Effector CD8-positive, alpha-beta T cell (primary cell): ENCODE data around the gene SLC11A1.

ENCODE experiments used
- DNase-seq: peaks from one replicate; lab custom pipeline; 2025; lab: John Stamatoyannopoulos, UW

The SLC11A1 gene

DNA sequence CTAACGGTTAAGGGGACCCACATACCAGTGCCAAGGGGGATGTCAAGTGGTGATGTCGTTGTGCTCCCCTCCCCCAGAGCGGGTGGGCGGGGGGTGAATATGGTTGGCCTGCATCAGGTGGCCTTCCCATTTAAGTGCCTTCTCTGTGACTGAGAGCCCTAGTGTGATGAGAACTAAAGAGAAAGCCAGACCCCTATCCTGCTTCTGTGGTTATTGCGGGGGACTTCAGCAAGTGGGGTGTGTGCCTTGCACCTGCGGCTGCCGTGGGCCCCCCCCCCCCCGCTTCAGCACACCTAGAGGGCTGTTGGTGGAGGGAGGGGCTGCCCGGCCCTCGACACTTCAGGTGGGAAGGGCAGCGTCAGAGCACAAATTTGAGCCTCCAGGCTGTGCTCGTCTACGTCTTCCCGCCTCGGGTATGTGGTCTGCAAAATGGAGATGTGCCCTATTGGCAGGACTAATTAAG, 23.7 kb downstream of the SLC11A1 start:
- DNase-seq, result no peak

- peak; percentile 78 for DNase-seq
Measured at GRCh38 chr2:218406209-218406948, 24.3 kb downstream of the SLC11A1 start.

DNA sequence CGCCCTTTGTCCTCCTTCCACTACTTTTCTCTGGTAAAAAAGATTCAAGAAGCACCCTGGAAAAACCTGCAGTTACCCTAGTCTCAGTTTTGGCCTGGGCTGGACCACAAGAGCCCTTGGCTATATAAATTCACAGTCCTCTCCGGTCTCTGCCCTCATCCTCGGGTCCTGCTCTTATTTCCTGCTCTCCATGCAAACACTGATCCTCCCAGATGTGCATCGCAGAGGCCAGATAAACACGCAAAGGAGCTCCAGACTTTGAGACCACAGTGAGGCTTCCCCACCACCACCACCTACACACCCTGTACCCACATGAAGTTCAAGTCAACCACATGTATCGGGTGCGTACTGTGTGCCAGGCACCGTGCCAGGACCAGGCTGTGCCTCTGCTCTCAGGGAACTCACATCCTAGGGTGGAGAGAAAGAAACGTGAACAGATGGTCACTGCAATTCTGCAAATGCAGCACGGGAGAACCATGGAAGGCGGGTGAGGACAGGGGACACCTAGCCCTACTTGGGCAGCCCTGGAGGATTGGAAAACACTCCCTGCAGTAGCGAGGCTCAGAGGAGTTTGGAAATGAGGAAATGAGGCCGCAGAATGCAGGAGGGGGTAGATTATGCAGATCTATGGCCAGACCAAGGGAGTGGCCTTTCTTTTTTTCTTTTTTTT, 25.0 kb downstream of the SLC11A1 start:
- peak; percentile 54 for DNase-seq

DNA sequence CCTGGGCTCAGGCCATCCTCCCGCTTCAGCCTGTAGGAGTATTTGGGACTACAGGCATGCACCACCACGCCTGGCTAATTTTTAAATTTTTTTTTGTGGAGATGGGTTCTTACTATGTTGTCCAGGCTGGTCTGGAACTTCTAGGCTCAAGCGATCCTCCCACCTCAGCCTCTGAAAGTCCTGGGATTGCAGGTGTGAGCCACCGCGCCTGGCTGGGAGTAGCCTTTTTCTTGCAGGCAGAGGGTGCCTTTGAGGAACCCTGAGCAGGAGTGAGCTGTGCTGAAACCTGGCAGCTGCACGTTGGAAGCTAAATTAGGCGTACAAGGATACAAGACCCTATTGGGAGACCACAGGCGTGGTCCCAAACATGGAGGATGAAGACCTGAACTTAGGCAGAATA, 25.6 kb downstream of the SLC11A1 start:
- no peak for DNase-seq

- DNase-seq, result no peak
Measured at GRCh38 chr2:218418321-218418716, 36.2 kb downstream of the SLC11A1 start.

- no peak for DNase-seq
Measured at GRCh38 chr2:218418717-218419458, 36.8 kb downstream of the SLC11A1 start, which contains the start of gene VIL1. TSS of gene VIL1 (plus strand) at chr2:218419123. CDS start at chr2:218423779, 4,656 bp downstream.

DNA sequence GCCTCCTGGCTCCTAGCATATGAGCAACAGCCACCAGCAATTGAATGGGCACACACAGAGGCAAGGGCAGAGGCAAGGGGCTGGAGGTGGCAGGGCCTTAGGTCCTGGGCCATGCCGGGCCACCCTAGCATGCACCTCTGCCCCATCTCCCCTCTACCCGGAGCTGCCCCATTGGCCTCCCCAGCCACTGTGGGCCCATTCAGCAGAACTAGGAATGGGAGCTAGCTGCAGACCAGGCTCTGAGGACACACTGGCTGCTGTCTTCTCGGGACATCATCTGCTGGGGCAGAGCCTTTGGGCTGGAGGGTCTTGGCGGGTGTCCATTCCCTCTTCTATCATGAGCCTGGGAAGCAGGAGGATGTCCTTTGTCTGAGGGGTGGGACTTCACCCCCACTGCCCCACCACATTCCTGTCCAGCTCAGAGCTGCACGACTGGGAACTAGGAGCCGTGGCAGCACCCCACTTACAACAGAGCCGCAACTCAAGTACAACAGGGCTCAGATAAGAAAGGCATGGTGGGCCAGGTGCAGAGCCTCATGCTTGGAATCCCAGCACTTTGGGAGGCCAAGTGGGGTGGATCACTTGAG, 37.6 kb downstream of the SLC11A1 start:
- no peak for DNase-seq

GRCh38 chr2:218421027-218421426, 39.0 kb downstream of the SLC11A1 start:
- no peak for DNase-seq

GRCh38 chr2:218422403-218423086, 40.5 kb downstream of the SLC11A1 start:
- no peak for DNase-seq

DNA sequence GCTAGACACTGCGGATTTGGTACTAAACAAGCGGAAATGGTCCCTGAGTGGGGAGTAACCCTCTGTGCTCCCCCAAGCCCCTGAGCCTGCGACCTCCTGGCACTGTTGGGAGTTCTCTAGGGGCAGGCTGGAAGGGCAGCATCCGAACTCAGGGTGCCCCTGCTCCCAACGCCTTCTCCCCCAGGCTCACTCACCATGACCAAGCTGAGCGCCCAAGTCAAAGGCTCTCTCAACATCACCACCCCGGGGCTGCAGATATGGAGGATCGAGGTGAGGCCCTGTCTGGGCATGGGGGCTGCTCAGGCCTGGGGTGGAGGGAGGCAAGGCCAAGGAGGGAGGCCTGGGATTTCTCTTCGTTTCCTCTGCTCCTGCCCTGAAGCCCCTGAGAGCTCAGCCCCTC, 41.5 kb downstream of the SLC11A1 start:
- no peak for DNase-seq

DNA sequence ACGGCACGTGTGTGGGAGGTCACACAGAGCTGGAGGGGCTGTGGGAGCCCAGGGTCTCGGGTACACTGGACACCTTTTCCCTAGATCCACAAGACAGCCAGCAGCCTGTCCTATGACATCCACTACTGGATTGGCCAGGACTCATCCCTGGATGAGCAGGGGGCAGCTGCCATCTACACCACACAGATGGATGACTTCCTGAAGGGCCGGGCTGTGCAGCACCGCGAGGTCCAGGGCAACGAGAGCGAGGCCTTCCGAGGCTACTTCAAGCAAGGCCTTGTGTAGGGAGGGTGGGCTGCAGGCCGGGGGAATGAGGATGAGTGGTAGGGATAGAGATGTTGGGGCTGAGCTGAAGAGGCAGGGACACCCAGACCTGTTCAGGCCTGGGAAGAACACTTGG, 43.5 kb downstream of the SLC11A1 start:
- DNase-seq, result no peak

GRCh38 chr2:218427741-218428140, 45.7 kb downstream of the SLC11A1 start:
- no peak for DNase-seq

- no peak for DNase-seq
Measured at GRCh38 chr2:218428846-218429558, 46.9 kb downstream of the SLC11A1 start.

DNA sequence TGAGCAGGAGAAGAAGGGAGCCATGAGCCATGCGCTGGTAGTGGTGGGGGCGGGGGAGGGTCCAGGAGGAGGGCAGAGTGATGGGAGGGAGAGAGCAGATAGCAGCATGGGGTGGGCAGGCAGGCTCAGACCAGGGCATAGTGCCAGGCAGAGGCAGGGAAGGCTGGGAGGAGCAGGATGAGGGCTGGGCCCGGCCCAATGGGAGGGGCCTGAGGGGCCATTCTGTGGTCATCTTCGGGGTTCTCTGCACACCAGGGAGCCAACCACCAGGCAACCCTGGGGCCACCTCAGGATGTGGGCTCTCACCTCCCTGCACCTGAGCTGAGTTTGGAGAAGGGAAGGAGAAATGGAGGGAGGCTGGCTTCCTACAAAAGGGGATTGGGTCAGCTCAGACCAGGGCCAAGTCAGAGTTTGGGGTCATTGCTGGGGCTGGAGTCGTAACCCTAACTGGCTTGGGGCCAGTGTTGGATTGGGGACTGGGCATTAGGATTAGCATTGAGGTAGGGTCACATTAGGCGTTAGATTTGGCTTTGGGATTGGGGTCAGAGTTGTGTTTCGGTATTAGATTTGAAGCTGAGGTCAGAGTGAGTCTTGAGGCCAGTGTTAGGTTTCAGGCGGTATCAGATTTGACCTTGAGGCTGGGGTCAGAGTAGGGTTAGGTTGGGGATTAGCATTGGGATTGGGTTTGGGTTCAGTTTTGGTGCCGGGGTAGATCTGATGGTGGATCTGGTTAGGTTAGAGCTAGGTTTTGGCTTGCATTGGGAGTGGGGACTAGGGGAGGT, 48.0 kb downstream of the SLC11A1 start:
- no peak for DNase-seq

- DNase-seq, result no peak
Measured at GRCh38 chr2:218430721-218431120, 48.6 kb downstream of the SLC11A1 start.

DNA sequence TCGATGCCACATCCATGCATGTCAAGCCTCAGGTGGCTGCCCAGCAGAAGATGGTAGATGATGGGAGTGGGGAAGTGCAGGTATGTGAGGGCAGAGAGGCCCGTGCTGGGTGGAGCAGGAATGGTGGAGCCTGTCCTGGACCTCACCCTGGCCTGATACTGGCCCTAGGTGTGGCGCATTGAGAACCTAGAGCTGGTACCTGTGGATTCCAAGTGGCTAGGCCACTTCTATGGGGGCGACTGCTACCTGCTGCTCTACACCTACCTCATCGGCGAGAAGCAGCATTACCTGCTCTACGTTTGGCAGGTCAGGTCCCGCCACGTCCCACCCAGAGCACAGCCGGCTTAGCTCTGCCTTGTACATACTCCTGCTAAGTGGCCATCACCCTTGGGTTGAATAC, 49.8 kb downstream of the SLC11A1 start:
- DNase-seq, result no peak

GRCh38 chr2:218432676-218433365, 50.7 kb downstream of the SLC11A1 start:
- DNase-seq, result no peak

- DNase-seq, result no peak
Measured at GRCh38 chr2:218434456-218434855, 52.4 kb downstream of the SLC11A1 start.
